GM12891 (cell line): ENCODE results near the gene CLMP.

Source experiments
- POLR2AphosphoS5 ChIP-seq: IDR thresholded peaks from 2 replicates; pipeline ENCODE4 v1.6.1; 2011; ENCODE audit warnings: low read depth, low read length, control low read depth
- TAF1 ChIP-seq: IDR thresholded peaks from 2 replicates; pipeline ENCODE4 v1.6.1; 2011; ENCODE audit warnings: low read depth, low read length, control low read depth

DNA sequence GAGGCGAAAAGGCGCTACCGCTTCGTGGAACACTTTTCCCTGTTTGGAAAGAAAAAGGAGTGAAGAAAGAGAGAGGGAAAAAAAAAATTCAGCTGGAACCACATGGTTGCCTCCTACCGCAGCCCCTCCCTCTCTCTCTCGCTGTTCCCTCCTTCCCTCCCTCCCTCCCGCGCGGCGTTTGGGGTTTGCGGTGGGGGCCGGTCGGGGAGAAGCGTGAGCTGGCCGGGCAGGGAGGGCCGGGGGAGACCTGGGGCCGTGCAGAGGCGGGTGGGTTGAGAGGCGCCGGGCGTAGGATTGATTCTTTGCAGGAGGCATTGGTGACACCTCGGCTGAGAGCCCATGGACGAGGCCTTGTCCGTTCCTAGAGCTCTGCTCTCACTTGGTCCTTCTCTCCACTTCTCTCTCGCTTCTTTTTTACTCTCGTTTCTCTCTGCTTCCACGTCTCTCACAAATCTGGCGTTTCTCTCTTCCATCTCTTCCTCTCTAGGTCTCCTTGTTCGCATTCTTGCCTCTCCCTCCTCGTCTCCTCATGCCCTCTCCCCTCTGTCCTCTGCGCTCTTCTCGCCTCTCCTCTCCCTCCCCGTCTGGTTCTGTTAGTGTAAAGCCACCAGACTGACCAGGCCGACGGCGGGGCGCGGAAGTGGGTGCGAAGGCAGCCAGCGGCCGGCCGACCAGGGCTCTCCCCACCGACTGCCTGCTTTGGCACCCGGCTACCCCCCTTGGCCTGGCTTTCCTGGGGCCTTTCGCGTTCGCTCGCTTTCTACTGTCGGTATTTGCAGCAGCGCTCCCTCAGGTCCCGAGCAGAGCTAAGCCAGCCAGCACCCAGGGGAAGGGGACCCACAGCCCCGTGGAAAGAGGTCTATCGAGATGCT is at the start of gene CLMP:
- TF ChIP-seq TAF1 (no peak), POLR2AphosphoS5 (no peak)
